DMS79 treated with DMSO at 0.1 percent for 48 hours (cell line): ENCODE data around the gene KIRREL3.

Source experiments
- DNase-seq: peaks from one replicate; lab custom pipeline; 2025; lab: John Stamatoyannopoulos, UW

Gene KIRREL3

DNA sequence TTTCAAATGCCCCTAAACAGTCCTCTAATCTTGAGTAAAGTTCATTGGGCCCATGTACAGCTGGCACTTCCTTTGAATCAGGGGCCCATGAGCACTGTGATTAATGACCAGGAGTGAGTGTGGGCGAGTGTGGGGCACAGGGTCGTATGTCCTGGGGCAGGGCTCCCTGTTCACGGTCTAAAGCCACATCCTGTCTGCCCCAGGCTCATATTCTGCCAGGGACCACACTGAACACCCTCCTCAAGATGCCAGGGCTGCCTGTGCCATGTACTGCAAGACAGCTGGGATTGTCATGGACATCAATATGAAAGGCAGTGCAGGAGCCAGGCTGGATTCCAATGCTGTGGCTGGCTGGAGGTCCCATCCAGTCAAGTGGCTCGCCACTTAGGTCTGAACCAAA lies 130.5 kb downstream of the KIRREL3 start:
- no peak for DNase-seq

- DNase-seq: no peak
These were observed 131.8 kb downstream of the KIRREL3 start for GRCh38 chr11:126868741-126869140.

DNA sequence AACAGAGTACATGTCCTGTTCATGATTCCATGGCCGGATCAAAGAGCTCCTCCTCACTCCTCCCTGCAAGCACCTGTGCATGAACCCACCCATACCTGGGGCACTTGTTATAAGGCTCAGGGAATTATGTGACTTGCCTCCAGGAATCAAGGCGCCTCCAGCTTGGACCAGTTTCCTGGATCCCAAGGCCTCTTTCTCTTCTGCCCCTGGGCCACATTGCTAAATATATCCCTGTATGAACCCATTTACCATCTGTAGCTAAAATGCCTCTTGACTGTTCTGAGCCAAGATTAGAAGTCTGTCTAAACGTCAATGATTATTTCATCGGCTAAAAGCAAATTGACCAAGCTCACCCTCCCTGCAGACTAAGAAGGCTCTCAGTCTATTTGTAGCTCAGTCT lies 135.6 kb downstream of the KIRREL3 start:
- no peak for DNase-seq

- no peak for DNase-seq
These were observed 137.1 kb downstream of the KIRREL3 start for GRCh38 chr11:126863294-126863997.

GRCh38 chr11:126862664-126863243 lies 137.8 kb downstream of the KIRREL3 start:
- peak; percentile 44 for DNase-seq

GRCh38 chr11:126861796-126862459 lies 138.6 kb downstream of the KIRREL3 start:
- peak; percentile 92 for DNase-seq

DNA sequence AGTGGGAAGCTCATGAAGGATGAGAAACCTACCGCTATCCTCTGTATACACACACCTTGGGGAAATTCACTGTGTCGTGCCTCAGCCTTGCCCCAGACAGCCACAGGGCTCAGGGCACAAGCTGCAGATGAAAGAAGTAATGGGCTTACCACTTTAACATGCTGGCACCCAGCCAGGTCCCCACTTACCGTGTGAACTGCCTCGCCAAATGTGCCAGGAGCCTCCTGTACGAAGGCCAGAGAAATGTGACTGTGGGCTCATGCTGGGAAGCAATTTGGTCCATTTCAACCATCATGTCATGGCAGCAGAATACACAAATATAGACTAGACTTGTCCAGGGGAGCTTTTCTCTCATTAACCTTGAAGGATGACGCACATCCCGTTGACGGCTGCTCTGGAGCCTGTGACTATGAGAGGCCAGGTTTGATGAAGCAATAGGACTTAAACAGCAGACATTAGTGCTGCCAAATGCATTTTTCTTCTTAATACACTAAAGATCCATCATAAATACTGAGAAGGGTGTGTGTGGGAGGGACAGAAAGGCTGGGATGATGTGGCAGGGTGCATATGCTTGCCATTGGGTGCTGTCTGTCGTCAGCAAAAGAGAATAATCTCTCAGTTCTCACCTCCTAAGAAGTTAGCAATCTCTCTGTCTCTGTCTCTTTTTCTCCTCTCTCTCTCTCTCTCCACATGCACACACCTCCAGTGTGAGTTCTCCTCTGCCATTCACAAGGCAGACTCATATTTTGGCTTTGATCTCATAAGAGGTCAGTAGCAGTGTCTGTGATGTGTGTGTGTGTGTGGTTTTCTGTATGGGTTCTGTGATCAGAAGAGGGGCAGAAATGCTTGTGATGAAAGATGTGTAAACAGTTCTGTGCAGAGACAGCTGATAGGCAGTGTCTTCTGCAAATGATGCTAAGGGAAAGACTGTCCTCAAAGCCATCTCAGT lies 142.4 kb downstream of the KIRREL3 start:
- peak; percentile 94 for DNase-seq

GRCh38 chr11:126855536-126855935 lies 145.0 kb downstream of the KIRREL3 start:
- no peak for DNase-seq

- no peak for DNase-seq
These were observed 146.8 kb downstream of the KIRREL3 start for GRCh38 chr11:126853732-126854131.

DNA sequence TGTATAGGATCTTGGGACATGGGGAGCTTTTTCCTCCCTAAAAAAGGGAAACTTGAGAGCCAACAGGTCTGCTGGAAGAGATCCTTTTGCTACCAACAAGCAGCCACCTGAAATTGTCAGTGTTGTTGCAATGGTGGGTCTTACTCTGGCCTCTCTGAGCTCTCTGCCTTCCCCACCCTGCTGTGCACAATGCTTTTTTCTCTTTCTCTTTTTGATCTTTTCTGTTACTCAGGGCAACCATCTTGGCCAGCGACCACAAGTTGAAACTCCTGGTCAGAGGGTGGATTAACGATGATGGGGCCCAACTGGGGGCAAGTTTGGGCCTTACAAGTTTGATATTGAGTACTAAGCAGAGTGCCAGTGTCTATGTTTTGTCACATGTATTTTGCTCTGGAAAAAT lies 155.8 kb downstream of the KIRREL3 start:
- DNase-seq: no peak

DNA sequence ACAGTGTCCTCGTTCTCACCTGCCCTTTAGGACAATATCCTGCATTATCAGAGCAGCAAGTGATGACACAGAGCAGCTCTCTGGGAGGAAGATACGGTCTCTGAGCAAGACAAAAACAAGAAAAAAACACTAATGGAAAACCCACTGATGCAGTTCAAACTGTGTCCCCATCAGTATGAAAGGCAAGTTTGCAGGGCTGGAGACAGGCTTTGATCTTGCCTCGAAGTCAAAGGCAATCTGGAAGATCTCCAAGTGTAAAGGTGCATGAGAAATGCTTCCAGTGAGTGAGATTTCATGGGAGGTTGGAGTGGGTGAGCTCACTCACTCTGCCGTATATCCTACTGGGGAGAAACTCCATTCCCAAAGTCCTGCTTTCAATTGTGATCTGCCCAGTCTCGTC lies 157.5 kb downstream of the KIRREL3 start:
- DNase-seq: no peak

- no peak for DNase-seq
These were observed 158.6 kb downstream of the KIRREL3 start for GRCh38 chr11:126841999-126842398.

DNA sequence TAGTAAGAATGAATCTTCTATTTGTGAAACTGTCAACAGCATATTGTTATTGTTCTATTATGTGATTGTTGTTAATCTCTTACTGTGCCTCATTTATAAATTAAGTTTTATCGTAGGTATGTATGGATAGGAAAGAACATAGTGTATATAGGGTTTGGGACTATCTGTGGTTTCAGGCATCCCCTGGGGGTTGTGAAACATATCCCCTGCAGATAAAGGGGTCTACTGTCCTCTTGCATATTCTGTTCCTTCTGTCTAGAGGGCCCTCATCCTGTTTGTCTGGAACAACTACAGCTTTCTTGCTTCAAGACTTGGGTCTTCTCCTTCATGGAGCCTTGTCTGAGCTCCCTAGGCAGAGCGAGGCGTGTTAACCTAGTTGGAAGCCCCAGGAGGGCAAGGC lies 159.6 kb downstream of the KIRREL3 start:
- no peak for DNase-seq

- no peak for DNase-seq
These were observed 160.2 kb downstream of the KIRREL3 start for GRCh38 chr11:126840201-126840886.

GRCh38 chr11:126839496-126839895 lies 161.1 kb downstream of the KIRREL3 start:
- DNase-seq: no peak

DNA sequence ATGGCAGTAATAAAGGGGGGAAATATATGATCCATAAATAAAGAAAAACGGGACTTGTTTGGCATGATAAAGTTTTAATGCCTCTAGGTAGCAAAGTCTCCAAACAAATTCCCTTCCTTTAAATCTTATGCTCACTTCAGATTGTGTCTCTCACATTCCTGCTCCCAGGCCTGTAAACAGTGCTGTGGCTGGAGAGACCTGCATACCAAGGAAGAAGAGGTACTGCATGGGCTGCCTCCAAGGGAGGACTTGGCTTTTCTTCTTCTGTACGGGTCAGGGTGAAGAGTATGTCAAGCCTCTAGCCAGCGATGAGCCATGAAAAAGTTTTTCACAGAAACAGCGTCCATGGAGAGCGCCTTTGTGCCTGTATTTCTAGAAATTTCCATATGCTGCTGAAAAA lies 161.8 kb downstream of the KIRREL3 start:
- no peak for DNase-seq

DNA sequence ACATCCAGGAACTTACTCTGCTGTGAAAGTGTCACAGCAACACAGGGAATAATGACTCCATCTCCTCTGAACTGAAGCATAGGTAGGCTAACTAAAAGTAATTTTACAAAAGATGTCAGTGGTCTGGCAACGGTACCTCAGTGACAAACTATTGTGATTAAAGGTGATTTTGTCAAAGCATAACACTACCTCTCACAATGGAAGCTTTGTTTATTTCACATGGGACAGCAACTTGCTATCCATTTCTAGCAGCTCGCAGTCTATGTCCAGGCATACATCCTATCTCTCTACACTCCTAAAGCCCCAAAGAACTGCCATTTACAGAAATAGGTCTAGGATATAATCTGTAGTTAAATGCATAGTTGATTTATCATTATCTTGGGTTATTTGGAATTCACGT lies 163.0 kb downstream of the KIRREL3 start:
- no peak for DNase-seq

DNA sequence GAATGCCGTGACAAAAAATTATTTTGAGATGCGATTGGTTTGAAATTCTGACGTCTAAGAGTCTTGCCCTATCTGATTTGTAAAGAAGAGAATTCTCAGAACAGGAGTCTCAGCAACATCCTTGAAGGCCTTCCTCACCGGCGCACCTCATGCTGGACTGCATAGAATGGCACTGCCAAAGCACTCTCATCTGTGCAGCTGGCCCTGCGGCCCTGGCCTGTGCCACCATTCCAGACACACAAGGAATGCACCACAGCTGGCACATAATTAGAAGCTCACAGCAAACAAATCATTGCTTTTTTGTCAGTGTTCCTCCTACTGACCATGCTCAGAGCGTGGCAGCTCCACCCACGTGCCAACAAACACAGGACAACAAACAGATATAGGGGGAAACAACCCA lies 166.0 kb downstream of the KIRREL3 start:
- no peak for DNase-seq

GRCh38 chr11:126834149-126834548 lies 166.4 kb downstream of the KIRREL3 start:
- DNase-seq: no peak

DNA sequence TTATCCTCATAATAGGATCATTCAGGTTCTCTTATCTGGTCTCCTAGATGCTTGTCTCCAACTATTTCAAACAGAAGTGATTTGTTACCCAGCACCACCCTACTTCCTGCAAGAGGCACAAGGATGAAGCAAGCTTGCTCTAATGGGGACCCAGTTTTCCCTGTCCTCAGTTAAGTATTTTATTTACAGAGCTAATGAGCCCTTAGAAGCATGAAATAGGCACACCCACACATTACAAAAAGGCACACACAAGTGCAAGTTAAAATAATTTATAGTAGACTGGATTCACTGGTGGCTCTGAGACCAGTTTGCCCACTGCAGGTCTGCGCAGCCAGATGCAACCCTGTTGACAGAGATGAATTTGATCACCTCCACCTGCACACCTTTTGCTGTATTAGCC lies 167.5 kb downstream of the KIRREL3 start:
- DNase-seq: no peak

DNA sequence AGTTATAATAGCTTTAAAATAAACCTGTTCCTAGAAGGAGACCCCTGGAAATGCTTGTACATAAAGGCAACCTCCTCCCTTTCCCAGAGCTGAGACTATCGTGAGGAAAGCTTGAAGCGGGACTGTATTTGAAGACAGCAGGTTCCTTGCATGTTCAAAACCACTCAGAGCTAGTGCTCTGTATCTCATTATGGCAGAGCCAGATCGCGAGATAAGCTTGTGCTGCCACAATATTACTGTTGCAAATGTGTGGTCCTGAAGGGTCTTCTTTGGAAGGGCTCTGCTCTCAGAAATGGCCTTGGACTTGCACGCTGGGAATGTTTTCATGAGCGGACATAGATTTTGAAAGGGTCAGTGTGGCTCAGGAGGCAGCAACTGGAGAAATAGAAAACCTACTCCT lies 168.2 kb downstream of the KIRREL3 start:
- no peak for DNase-seq
